GM19467 (cell line): ENCODE measurements around the gene GALNT7.

Source experiments
- ATAC-seq: cut with Tn5 transposase; IDR thresholded peaks from one replicate; pipeline ENCODE4 v1.9.1; 2021; ENCODE audit warnings: mild to moderate bottlenecking, moderate library complexity; ENCODE audit not compliant: unreplicated experiment

GALNT7 gene

DNA sequence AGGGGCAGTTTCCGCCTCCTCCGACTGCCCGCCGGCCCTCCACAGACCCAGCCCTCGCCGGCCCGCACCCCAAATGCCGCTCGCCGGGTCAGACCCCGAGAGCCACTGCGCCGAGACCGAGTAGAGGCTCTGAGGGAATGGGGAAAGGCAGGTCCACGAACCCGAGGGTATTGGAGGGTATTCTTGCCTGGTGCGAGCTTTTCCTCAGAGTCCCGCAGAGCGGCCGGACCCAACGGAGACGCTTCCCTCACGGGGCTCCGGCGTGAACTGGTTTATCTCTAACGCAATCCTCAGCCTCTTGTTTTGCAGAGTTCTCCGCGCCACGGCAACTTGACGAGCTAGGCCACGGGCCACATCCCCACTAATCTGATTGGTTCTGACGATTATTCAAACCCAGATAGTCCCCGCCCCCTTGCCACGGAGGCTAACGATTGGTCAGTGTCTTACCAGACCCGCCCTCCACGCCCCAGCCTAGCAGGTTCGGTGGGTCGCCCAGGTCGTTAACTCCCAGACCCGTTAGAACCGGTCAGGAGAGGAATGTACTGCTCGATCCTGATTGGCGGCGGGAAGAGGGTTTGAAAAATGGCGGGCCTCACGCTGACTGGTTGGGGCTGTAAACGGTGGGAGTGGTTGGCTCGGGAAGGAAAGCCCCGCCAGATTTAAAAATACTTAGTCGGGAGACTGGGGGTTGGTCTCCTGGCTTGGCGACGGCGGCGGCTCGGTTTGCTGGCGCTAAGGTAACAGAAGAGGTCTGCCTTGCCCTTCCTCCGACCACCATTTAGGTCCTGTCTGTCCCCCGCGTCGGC is 165.7 kb downstream of the GALNT7 start, which contains the start of gene HMGB2:
Gene HMGB2 (minus strand): TSS at position 274 of the 806 bp plus-strand sequence. CDS start 709 bp downstream, outside the sequence.
- ATAC-seq = peak; percentile 94

GRCh38 chr4:173334891-173335752 is 166.5 kb downstream of the GALNT7 start:
- peak; percentile 31 for ATAC-seq

GRCh38 chr4:173337463-173337862 is 168.9 kb downstream of the GALNT7 start:
- no peak for ATAC-seq

GRCh38 chr4:173343832-173344397 is 175.3 kb downstream of the GALNT7 start:
- no peak for ATAC-seq

DNA sequence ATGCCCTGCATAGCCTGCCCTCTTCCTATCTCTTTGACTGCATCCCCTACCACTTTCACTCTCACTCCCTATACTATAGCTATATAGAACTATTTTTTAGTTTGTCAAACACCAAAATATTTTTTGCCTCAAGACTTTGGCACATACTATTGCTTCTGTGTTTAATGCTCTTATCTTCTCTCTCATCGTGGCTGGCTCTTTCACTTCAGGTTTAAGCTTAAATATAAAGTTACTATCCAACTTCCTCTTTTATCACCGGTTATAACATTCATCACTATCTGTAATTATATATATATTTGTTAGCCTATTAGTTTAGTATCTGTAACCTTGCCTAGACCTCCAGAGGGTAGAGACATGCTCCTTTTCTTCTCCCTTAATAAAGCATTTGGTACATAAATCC is 177.0 kb downstream of the GALNT7 start:
- no peak for ATAC-seq

DNA sequence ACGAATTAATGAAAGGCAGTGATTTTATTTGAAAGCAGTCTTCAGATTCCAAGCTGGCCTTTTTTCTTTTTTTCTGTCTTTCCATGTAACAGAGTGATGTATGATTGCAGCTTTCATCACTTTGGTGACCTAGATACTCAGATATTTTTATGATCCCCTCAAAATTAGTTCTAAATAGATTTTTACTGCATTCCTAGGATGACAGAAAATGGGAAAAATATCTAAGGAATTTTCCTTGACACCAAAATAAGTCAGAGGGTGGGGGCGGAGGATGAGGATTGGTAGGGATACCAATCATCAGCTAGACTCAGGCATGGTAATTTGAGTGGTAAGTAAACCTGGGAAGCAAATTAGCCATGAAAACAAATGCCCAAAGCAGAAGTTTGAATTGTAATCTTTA is 177.5 kb downstream of the GALNT7 start:
- no peak for ATAC-seq

DNA sequence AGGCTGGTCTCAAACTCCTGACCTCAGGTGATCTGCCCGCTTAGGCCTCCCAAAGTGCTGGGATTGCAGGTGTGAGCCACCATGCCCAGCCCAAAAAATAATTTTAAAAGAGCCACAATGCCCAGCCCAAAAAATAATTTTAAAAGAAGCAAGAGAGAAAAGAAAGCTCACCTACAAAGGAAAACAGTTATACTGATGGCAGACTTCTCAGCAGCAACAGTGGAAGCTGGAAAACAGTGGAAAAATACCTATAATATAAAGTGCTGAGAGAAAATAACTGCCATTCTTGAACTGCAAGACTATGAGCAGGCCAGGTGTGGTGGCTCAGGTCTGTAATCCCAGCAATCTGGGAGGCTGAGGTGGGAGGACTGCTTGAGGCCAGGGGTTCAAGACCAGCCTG is 178.9 kb downstream of the GALNT7 start:
- no peak for ATAC-seq

DNA sequence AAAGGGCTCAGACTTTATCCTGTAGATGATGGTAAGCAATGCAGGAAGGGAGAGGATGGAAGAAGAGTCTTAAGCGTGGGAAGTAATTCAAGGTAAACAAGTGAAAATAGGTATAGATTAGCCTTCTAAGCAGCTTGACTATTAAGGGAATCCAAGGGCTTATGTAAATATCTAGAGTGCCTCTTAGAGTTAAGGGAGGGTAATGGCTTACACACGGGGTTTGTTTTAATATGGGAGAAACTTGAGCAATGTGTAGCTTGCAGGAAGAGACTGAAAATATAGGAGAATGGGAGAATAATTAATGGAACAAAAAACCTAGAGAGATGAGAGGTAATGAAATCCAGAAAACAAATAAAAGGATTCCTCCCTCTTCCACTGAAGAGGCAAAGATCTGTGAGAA is 189.3 kb downstream of the GALNT7 start:
- no peak for ATAC-seq

DNA sequence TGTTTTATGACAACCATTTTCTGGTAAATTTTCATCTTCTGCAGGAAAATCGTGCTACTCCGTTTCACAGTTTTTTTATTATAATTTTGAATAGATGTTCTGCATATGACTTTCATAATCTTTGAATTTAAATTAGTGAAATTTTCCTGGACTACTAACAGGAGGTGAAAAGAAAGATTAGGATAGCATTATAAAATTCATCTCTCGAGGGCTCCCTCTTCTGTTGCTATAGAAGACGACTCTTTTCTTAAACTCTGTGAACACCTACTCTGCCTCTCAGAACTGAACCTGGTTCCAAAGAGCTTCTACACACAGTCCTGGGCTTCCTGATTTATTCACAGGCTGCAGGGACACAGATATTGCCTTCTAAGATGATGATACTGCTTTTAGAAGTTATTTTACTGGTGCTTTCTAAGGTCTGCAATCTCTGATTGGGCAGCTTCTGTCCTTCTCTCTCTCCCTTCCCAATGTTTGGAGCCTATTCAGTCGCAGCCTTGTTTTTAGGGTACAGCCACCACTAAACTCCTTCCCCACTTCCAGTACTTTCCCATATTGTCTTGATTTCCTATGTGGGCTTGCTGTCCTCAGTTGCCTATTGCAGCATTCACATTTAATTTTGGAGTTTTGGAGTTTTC is 192.1 kb downstream of the GALNT7 start:
- ATAC-seq = no peak

GRCh38 chr4:173362666-173363065 is 194.1 kb downstream of the GALNT7 start:
- ATAC-seq = no peak

- no peak for ATAC-seq
Measured at GRCh38 chr4:173365359-173365996, 196.9 kb downstream of the GALNT7 start.

DNA sequence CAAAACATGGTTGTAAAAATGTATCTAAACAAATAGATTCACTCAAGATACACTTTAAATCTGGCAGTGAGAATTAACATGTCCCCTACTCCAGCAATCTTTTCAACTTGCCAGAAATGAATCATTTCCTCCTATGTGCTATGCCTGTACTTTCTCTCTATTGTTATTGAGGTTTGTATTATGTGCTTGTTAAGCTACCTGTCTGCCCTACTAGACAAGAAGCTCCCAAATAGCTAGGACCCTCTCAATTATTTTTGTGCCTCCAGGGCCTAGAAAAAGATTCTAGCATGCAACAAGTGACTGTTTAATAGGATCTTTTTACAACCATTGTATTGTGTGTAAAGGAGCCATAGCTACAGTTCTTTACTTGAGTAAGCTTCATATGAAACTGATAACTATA is 198.7 kb downstream of the GALNT7 start:
- no peak for ATAC-seq

DNA sequence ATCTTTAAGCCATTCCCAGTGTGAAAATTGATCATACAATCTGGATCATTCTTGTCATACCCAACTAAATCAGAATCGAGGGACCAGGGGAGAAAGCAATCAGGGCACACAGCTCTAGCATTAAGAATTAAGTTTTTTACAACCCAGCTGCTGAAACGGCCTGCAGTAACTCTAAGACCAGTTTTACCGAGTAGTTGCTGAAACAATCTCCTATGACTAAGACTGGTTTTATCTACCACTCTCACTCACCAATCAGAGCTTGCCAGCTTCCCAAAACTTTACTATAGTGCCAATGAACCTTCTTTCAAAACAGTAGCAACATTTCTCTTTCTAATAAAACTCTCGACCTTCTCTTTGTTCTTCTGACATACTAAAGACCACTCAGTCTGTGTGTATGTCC is 199.3 kb downstream of the GALNT7 start:
- no peak for ATAC-seq

DNA sequence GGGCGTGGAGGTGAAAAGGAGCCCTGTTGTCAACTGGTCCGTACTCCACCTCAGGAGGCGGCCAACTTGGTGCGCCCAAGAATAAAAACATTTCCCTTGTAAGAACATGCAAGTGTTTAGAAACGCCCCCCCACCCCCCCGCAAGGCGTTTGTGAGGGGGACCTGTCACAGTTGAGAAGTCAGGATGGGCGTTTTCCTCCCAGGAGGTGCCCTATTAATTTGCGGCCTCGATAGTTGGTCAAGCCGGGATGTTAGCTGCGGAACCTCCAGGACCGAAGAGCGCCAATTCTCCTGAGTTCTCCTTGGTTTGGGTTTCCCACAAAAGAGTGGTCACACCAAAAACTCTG is 201.5 kb downstream of the GALNT7 start:
- peak; percentile 2 for ATAC-seq

DNA sequence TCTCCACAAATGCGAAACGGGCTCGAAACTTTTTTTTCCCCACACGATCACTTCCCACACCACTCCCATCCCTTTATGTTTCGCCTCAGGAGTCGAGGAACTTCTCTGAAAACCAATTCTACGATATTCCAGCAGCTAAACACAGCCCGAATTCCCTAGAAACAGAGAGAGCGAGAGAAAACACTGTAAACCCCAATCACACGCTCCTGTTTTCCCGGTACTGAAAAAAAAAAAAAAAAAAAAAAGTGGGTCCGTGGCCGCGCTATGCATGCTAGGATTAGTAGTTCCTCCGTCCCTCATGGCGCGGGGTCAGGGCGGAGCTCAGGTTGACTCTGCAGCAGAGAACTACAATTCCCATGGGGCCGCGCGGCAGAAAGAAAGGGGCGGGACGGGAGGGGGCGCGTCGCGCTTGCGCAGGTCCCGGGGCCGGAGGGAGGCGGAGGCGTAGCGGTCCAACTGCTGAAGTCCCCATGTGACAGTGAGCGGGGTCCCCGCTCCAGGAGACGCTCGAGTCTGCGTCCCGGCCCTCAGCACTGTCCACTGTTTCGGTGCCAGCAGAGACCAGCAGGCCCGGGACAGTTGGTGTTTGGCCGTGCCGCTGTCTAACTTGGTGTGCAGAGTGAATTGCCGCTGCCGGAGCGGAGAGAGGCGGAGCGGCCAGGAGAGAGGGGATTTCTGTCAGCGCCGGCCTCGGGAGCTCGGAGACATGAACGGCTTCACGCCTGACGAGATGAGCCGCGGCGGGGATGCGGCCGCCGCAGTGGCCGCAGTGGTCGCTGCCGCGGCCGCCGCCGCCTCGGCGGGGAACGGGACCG is 202.1 kb downstream of the GALNT7 start, which contains the start of gene SAP30:
Gene SAP30 (plus strand): TSS at position 478 of the 815 bp plus-strand sequence. CDS start 229 bp downstream, at position 707.
- peak; percentile 68 for ATAC-seq

GRCh38 chr4:173371292-173372192 is 202.9 kb downstream of the GALNT7 start:
- peak; percentile 14 for ATAC-seq
